ENCODE measurements around the gene IL1RAPL1. TPM values are rescaled to one million over a fixed set of nuclear protein-coding genes. Genes with fewer than 3 reads are reported as not detected.
A peak's percentile ranks its signal among the peaks of the same experiment; 100 is the strongest.
"Not testable (repeated sequence)": the region's sequence is repeated elsewhere in the genome, so short reads cannot be mapped to it uniquely, and the experiment has no call there.

Gene IL1RAPL1
- total RNA-seq, 1 experiment from 2014 or later, result 3.2 TPM

GRCh38 chrX:28626515-28626914 lies 39.3 kb downstream of the IL1RAPL1 start:
- DNase-seq (ENCODE audit: low read depth), result no peak

- no peak for DNase-seq (ENCODE audit: low read depth)
Observed at GRCh38 chrX:28628120-28628519, 40.9 kb downstream of the IL1RAPL1 start.

GRCh38 chrX:28638775-28639174 lies 51.5 kb downstream of the IL1RAPL1 start:
- DNase-seq (ENCODE audit: low read depth), result no peak

- DNase-seq (ENCODE audit: low read depth), result peak; percentile 4
Observed at GRCh38 chrX:28639451-28639850, 52.2 kb downstream of the IL1RAPL1 start.

GRCh38 chrX:28649541-28649940 lies 62.3 kb downstream of the IL1RAPL1 start:
- DNase-seq (ENCODE audit: low read depth), result peak; percentile 1

- DNase-seq (ENCODE audit: low read depth), result no peak
Observed at GRCh38 chrX:28651186-28651585, 63.9 kb downstream of the IL1RAPL1 start.

GRCh38 chrX:28659269-28659668 lies 72.0 kb downstream of the IL1RAPL1 start:
- DNase-seq (ENCODE audit: low read depth), result no peak

- DNase-seq (ENCODE audit: low read depth), result no peak
Observed at GRCh38 chrX:28665778-28666177, 78.5 kb downstream of the IL1RAPL1 start.

GRCh38 chrX:28668303-28668702 lies 81.1 kb downstream of the IL1RAPL1 start:
- no peak for DNase-seq (ENCODE audit: low read depth)

GRCh38 chrX:28668957-28669356 lies 81.7 kb downstream of the IL1RAPL1 start:
- DNase-seq (ENCODE audit: low read depth), result no peak

GRCh38 chrX:28670074-28670473 lies 82.8 kb downstream of the IL1RAPL1 start:
- DNase-seq (ENCODE audit: low read depth), result no peak

- no peak for DNase-seq (ENCODE audit: low read depth)
Observed at GRCh38 chrX:28675173-28675572, 87.9 kb downstream of the IL1RAPL1 start.

GRCh38 chrX:28693101-28693500 lies 105.9 kb downstream of the IL1RAPL1 start:
- no peak for DNase-seq (ENCODE audit: low read depth)

- no peak for DNase-seq (ENCODE audit: low read depth)
Observed at GRCh38 chrX:28697732-28698131, 110.5 kb downstream of the IL1RAPL1 start.

- DNase-seq (ENCODE audit: low read depth), result no peak
Observed at GRCh38 chrX:28701222-28701621, 114.0 kb downstream of the IL1RAPL1 start.

GRCh38 chrX:28706964-28707363 lies 119.7 kb downstream of the IL1RAPL1 start:
- DNase-seq (ENCODE audit: low read depth), result no peak

GRCh38 chrX:28709421-28709820 lies 122.2 kb downstream of the IL1RAPL1 start:
- DNase-seq (ENCODE audit: low read depth), result no peak

- no peak for DNase-seq (ENCODE audit: low read depth)
Observed at GRCh38 chrX:28717864-28718263, 130.6 kb downstream of the IL1RAPL1 start.

- DNase-seq (ENCODE audit: low read depth), result no peak
Observed at GRCh38 chrX:28718450-28718849, 131.2 kb downstream of the IL1RAPL1 start.

GRCh38 chrX:28719620-28720019 lies 132.4 kb downstream of the IL1RAPL1 start:
- no peak for DNase-seq (ENCODE audit: low read depth)

GRCh38 chrX:28752330-28752729 lies 165.1 kb downstream of the IL1RAPL1 start:
- no peak for DNase-seq (ENCODE audit: low read depth)

- DNase-seq (ENCODE audit: low read depth), result no peak
Observed at GRCh38 chrX:28756175-28756574, 168.9 kb downstream of the IL1RAPL1 start.

- peak; percentile 0 for DNase-seq (ENCODE audit: low read depth)
Observed at GRCh38 chrX:28756647-28757046, 169.4 kb downstream of the IL1RAPL1 start.

GRCh38 chrX:28757290-28757689 lies 170.0 kb downstream of the IL1RAPL1 start:
- no peak for DNase-seq (ENCODE audit: low read depth)

GRCh38 chrX:28766561-28766960 lies 179.3 kb downstream of the IL1RAPL1 start:
- not testable (repeated sequence) for DNase-seq (ENCODE audit: low read depth)

Measured in M059J (cell line).